HEK293 (cell line): ENCODE data around the gene PKNOX2.

Experiments
- CTCF ChIA-PET: fragments of 350-600 bp; formaldehyde crosslinking; extraction: SDS; loops from one replicate; lab custom pipeline; 2021; ENCODE audit warnings: antibody characterized with exemption; lab: Yijun Ruan, JAX
- POLR2A ChIA-PET: fragments of 300-600 bp; formaldehyde crosslinking; extraction: SDS; loops from one replicate; lab custom pipeline; 2020; ENCODE audit warnings: antibody characterized with exemption, inconsistent platforms; lab: Yijun Ruan, JAX
- H3K27ac ChIP-seq: fragments of 200-500 bp; sonication (Bioruptor generic); 2 replicates; pipeline ENCODE4 v1.5.1; 2014; ENCODE audit warnings: low read depth, low read length, control low read depth, inconsistent platforms; ENCODE audit errors: extremely low read depth
- H3K36me3 ChIP-seq, 2 experiments: fragments of 200-500 bp in 1 of 2; sonication (Bioruptor generic) in 1 of 2; 1 replicate in 1 of 2; 2 replicates in 1 of 2; pipeline ENCODE4 v1.5.1; 2014 to 2017; ENCODE audit warnings: inconsistent platforms in 2 of 2, low read length in 2 of 2; ENCODE audit not compliant: control insufficient read depth in 2 of 2, insufficient read depth in 1 of 2
- H3K4me1 ChIP-seq: fragments of 200-500 bp; sonication (Bioruptor generic); 2 replicates; pipeline ENCODE4 v1.5.1; 2014; ENCODE audit warnings: mild to moderate bottlenecking, low read length, inconsistent platforms; ENCODE audit not compliant: control insufficient read depth, insufficient read depth
- H3K4me3 ChIP-seq: 2 replicates; pipeline ENCODE4 v1.5.1; 2011; ENCODE audit warnings: low read depth, mild to moderate bottlenecking, control low read depth, low read length, moderate library complexity
- H3K9me3 ChIP-seq: fragments of 200-500 bp; sonication (Bioruptor generic); 2 replicates; pipeline ENCODE4 v1.5.1; 2014; ENCODE audit warnings: low read depth, low read length, inconsistent platforms; ENCODE audit not compliant: control insufficient read depth, insufficient read depth
- GFI1B ChIP-seq: fragments of 450-650 bp; formaldehyde crosslinking; IDR thresholded peaks from 2 replicates; pipeline ENCODE4 v1.5.1; 2016; ENCODE audit warnings: missing biosample characterization, missing genetic modification characterization
- KLF1 ChIP-seq: fragments of 450-650 bp; formaldehyde crosslinking; IDR thresholded peaks from 2 replicates; pipeline ENCODE4 v1.5.1; 2016; ENCODE audit warnings: missing biosample characterization, missing genetic modification characterization
- KLF8 ChIP-seq: fragments of 450-650 bp; formaldehyde crosslinking; IDR thresholded peaks from 2 replicates; pipeline ENCODE4 v1.5.1; 2016; ENCODE audit warnings: missing biosample characterization, missing genetic modification characterization
- RBAK ChIP-seq: fragments of 450-650 bp; formaldehyde crosslinking; IDR thresholded peaks from 2 replicates; pipeline ENCODE4 v1.5.1; 2016; ENCODE audit warnings: missing biosample characterization, missing genetic modification characterization
- ZBTB17 ChIP-seq: fragments of 450-650 bp; formaldehyde crosslinking; IDR thresholded peaks from 2 replicates; pipeline ENCODE4 v1.5.1; 2016; ENCODE audit warnings: missing biosample characterization, missing genetic modification characterization
- ZBTB8A ChIP-seq: fragments of 450-650 bp; formaldehyde crosslinking; IDR thresholded peaks from 2 replicates; pipeline ENCODE4 v1.5.1; 2016; ENCODE audit warnings: missing biosample characterization, missing genetic modification characterization
- ZFP41 ChIP-seq: fragments of 450-650 bp; formaldehyde crosslinking; IDR thresholded peaks from 2 replicates; pipeline ENCODE4 v1.5.1; 2016; ENCODE audit warnings: missing biosample characterization, missing genetic modification characterization, borderline replicate concordance
- ZNF10 ChIP-seq: fragments of 450-650 bp; formaldehyde crosslinking; IDR thresholded peaks from 2 replicates; pipeline ENCODE4 v1.5.1; 2017; ENCODE audit warnings: missing biosample characterization, missing genetic modification characterization
- ZNF155 ChIP-seq: fragments of 450-650 bp; formaldehyde crosslinking; IDR thresholded peaks from 2 replicates; pipeline ENCODE4 v1.5.1; 2016; ENCODE audit warnings: missing biosample characterization, missing genetic modification characterization
- ZNF169 ChIP-seq: fragments of 450-650 bp; formaldehyde crosslinking; IDR thresholded peaks from 2 replicates; pipeline ENCODE4 v1.5.1; 2016; ENCODE audit warnings: missing biosample characterization, missing genetic modification characterization
- ZNF175 ChIP-seq: fragments of 450-650 bp; formaldehyde crosslinking; IDR thresholded peaks from 2 replicates; pipeline ENCODE4 v1.5.1; 2016; ENCODE audit warnings: missing biosample characterization, missing genetic modification characterization
- ZNF518A ChIP-seq: fragments of 450-650 bp; formaldehyde crosslinking; conservative IDR thresholded peaks from 2 replicates; pipeline ENCODE4 v1.5.1; 2016; ENCODE audit warnings: low read depth, missing biosample characterization, missing genetic modification characterization
- ZNF561 ChIP-seq: fragments of 450-650 bp; IDR thresholded peaks from 2 replicates; pipeline ENCODE4 v1.5.1; 2018; ENCODE audit warnings: missing biosample characterization, missing genetic modification characterization, borderline replicate concordance
- ZNF585B ChIP-seq: fragments of 450-650 bp; formaldehyde crosslinking; IDR thresholded peaks from 2 replicates; pipeline ENCODE4 v1.5.1; 2016; ENCODE audit warnings: missing biosample characterization, missing genetic modification characterization
- ZNF670 ChIP-seq: fragments of 450-650 bp; formaldehyde crosslinking; IDR thresholded peaks from 2 replicates; pipeline ENCODE4 v1.5.1; 2016; ENCODE audit warnings: missing biosample characterization, missing genetic modification characterization, low read depth
- ZNF792 ChIP-seq: fragments of 450-650 bp; formaldehyde crosslinking; IDR thresholded peaks from 2 replicates; pipeline ENCODE4 v1.5.1; 2016; ENCODE audit warnings: missing biosample characterization, missing genetic modification characterization
- TF ChIP-seq, protein P1 (sequence below): fragments of 450-650 bp; formaldehyde crosslinking; IDR thresholded peaks from 2 replicates; pipeline ENCODE4 v1.5.1; 2017; ENCODE audit warnings: missing biosample characterization, mild to moderate bottlenecking, missing genetic modification characterization, moderate library complexity
- TF ChIP-seq, protein P2 (sequence below): fragments of 450-650 bp; formaldehyde crosslinking; IDR thresholded peaks from 2 replicates; pipeline ENCODE4 v1.5.1; 2016; ENCODE audit warnings: missing biosample characterization, missing genetic modification characterization
- TF ChIP-seq, protein P3 (sequence below): fragments of 450-650 bp; formaldehyde crosslinking; optimal IDR thresholded peaks from 2 replicates; pipeline ENCODE3; 2016; ENCODE audit warnings: missing biosample characterization, mild to moderate bottlenecking, missing genetic modification characterization
- TF ChIP-seq, protein P4 (sequence below): fragments of 450-650 bp; formaldehyde crosslinking; IDR thresholded peaks from 2 replicates; pipeline ENCODE4 v1.5.0; 2017; ENCODE audit warnings: missing biosample characterization, missing genetic modification characterization, borderline replicate concordance

Gene PKNOX2

GRCh38 chr11:125343718-125344131 lies 179.2 kb downstream of the PKNOX2 start:
- CTCF ChIA-PET = interaction anchor here (0.5 to 5.7 kb wide), 11 partner anchors 14 to 416 kb away, joined by 3 to 60 read pairs (median 5); partner anchors contain the start of gene SLC37A2
- TF ChIP-seq KLF1 (tag by site-specific recombination) = peak; percentile 52; the same call in 1 of the 2 replicates
- TF ChIP-seq, protein P1, sequence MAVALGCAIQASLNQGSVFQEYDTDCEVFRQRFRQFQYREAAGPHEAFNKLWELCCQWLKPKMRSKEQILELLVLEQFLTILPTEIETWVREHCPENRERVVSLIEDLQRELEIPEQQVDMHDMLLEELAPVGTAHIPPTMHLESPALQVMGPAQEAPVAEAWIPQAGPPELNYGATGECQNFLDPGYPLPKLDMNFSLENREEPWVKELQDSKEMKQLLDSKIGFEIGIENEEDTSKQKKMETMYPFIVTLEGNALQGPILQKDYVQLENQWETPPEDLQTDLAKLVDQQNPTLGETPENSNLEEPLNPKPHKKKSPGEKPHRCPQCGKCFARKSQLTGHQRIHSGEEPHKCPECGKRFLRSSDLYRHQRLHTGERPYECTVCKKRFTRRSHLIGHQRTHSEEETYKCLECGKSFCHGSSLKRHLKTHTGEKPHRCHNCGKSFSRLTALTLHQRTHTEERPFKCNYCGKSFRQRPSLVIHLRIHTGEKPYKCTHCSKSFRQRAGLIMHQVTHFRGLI (tag by site-specific recombination) = no peak
- TF ChIP-seq, all 188 proteins: peak for 1
- POLR2A ChIA-PET = no interaction called here

GRCh38 chr11:125344846-125345420 lies 180.4 kb downstream of the PKNOX2 start:
- TF ChIP-seq ZNF792 (tag by site-specific recombination) (no peak), RBAK (no peak), ZNF670 (no peak), GFI1B (tag by site-specific recombination) (no peak), ZNF561 (tag by site-specific recombination) (no peak), ZBTB17 (tag by site-specific recombination) (no peak), ZFP41 (no peak), KLF8 (tag by site-specific recombination) (no peak), ZNF155 (no peak), ZNF10 (tag by site-specific recombination) (no peak), ZBTB8A (no peak), ZNF518A (tag by site-specific recombination) (no peak), ZNF585B (tag by site-specific recombination) (no peak), ZNF175 (tag by site-specific recombination) (no peak), ZNF169 (tag by site-specific recombination) (no peak)
- TF ChIP-seq, protein P2, sequence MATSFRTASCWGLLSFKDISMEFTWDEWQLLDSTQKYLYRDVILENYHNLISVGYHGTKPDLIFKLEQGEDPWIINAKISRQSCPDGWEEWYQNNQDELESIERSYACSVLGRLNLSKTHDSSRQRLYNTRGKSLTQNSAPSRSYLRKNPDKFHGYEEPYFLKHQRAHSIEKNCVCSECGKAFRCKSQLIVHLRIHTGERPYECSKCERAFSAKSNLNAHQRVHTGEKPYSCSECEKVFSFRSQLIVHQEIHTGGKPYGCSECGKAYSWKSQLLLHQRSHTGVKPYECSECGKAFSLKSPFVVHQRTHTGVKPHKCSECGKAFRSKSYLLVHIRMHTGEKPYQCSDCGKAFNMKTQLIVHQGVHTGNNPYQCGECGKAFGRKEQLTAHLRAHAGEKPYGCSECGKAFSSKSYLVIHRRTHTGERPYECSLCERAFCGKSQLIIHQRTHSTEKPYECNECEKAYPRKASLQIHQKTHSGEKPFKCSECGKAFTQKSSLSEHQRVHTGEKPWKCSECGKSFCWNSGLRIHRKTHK (tag by site-specific recombination) = no peak
- TF ChIP-seq, protein P3, sequence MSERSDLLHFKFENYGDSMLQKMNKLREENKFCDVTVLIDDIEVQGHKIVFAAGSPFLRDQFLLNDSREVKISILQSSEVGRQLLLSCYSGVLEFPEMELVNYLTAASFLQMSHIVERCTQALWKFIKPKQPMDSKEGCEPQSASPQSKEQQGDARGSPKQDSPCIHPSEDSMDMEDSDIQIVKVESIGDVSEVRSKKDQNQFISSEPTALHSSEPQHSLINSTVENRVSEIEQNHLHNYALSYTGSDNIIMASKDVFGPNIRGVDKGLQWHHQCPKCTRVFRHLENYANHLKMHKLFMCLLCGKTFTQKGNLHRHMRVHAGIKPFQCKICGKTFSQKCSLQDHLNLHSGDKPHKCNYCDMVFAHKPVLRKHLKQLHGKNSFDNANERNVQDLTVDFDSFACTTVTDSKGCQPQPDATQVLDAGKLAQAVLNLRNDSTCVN = no peak
- TF ChIP-seq, protein P4, sequence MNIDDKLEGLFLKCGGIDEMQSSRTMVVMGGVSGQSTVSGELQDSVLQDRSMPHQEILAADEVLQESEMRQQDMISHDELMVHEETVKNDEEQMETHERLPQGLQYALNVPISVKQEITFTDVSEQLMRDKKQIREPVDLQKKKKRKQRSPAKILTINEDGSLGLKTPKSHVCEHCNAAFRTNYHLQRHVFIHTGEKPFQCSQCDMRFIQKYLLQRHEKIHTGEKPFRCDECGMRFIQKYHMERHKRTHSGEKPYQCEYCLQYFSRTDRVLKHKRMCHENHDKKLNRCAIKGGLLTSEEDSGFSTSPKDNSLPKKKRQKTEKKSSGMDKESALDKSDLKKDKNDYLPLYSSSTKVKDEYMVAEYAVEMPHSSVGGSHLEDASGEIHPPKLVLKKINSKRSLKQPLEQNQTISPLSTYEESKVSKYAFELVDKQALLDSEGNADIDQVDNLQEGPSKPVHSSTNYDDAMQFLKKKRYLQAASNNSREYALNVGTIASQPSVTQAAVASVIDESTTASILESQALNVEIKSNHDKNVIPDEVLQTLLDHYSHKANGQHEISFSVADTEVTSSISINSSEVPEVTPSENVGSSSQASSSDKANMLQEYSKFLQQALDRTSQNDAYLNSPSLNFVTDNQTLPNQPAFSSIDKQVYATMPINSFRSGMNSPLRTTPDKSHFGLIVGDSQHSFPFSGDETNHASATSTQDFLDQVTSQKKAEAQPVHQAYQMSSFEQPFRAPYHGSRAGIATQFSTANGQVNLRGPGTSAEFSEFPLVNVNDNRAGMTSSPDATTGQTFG (tag by site-specific recombination) = no peak
- Histone ChIP-seq H3K4me3 (no peak overlapping the region), H3K27ac (no peak overlapping the region), H3K36me3 (no peaks in the 10 kb centered on the region), H3K9me3 (no peaks in the 10 kb centered on the region), H3K4me1 (no peaks in the 10 kb centered on the region)
- ChIA-PET CTCF (interaction anchor here (0.5 to 5.7 kb wide), 41 partner anchors 10 to 847 kb away, joined by 3 to 60 read pairs (median 5); partner anchors contain the start of genes PKNOX2 and TMEM218), POLR2A (no interaction called here)

More at GRCh38 chr11:125343718-125344131, 179.2 kb downstream of the PKNOX2 start:
- Histone ChIP-seq H3K27ac (no peak overlapping the region), H3K4me1 (no peaks in the 10 kb centered on the region), H3K4me3 (no peak overlapping the region), H3K36me3 (no peaks in the 10 kb centered on the region), H3K9me3 (no peaks in the 10 kb centered on the region)
